Stimulated activated CD4-positive, alpha-beta T cell treated with anti-CD3 and anti-CD28 coated beads, Interleukin-4, amount 100 ng/mL, for 48 hours (primary cell): ENCODE measurements around the gene COL6A1.

Experiments used
- DNase-seq, 2 donors: peaks; one replicate each; pipeline ENCODE4 v3.0.0-alpha.2; 2020; ENCODE audit warnings: low read depth in 2 of 2

Gene COL6A1

DNA sequence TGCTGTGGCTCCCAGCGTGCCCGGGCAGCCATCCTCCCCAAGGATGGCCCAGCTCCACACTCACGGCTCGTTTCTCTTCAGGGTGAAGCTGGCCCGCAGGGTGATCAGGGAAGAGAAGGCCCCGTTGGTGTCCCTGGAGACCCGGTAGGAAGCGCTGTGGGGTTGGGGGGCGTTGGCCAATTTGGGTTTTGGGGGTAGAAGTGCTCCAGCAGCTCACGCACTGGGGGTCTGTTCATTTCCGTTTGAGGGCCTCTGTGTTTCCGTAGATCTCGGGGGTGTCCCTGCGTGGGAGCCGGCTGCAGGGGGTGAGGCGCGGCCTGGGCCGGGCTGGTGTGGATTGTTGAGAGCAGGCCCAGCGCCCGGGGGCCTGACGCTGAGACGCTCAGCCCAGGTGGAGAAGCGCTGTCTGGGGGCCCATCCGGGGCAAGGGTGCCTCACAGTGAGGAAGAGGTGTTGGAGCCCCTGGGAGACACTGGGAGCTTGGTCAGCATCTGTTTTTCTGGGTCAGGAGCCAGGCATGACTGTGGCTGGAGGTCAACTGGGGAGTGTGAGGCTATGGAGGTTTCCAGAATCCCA lies 12.6 kb downstream of the COL6A1 start:
- no peak for DNase-seq

DNA sequence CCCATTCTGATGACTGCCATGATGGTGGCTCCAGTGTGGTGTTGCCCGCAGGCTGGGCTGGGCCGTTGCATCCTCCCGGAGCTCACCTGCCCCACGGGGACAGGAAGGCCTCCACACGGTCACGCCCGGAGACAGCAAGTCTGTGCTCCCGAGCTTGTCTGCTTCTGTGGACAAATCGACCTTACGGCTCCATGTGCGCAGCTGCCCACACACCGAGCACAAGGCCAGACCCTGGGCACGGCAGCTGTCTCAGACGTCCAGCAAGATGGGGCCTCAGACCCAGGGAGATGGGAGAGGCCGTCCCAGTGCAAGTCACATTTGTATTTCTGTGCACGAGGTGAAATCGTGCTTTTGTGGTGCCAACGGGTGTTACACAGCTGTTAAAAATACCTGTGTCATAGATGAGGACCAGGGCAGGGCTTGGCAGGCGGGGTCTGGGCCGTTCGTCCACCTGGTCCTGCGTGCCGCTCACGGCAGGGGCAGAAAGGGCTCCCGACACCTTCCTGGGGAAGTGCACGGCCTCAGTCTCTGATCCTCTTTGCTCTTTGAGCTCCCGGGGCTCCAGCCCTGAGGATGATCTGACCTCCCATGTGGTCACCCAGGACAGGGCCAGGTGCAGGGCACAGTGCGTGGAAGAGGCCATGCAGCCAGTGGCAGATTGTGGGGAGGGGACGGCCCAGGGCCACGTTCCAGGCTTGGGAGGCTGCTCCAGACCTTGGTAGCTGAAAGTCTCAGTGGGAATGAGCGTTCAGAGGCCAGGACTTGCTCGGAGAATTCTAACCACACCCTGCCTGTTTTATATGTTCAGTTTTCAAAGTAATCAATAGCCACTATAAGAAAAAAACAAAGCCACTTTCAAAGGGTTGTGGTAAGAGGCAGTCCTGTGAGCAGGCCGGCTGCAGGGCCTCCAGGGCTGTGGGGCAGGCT lies 13.5 kb downstream of the COL6A1 start:
- DNase-seq: no peak

DNA sequence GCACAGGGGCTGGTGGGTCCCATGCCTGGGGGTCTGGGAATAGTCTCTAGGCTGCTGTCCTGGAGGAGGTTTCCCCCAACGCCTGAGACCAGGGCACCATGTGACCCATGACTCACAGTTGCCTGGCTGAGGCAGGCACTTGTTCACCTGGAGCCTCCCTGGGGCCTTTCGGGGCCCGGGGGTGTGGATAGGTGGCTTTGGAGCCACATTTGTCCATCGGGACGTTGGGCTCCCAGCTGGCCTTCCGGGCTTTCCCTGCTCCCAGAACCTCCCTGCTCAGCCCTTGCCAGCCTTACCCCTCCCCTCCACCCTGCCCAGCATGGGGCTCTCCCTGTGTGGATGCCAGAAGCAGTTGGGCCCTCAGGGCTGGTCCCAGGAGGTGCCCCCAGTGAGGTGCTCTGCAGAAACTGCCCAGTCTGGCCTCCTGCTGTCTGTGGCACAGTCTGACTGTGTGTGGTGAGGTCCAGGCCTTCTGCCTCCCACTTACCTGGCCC lies 14.2 kb downstream of the COL6A1 start:
- DNase-seq: no peak

DNA sequence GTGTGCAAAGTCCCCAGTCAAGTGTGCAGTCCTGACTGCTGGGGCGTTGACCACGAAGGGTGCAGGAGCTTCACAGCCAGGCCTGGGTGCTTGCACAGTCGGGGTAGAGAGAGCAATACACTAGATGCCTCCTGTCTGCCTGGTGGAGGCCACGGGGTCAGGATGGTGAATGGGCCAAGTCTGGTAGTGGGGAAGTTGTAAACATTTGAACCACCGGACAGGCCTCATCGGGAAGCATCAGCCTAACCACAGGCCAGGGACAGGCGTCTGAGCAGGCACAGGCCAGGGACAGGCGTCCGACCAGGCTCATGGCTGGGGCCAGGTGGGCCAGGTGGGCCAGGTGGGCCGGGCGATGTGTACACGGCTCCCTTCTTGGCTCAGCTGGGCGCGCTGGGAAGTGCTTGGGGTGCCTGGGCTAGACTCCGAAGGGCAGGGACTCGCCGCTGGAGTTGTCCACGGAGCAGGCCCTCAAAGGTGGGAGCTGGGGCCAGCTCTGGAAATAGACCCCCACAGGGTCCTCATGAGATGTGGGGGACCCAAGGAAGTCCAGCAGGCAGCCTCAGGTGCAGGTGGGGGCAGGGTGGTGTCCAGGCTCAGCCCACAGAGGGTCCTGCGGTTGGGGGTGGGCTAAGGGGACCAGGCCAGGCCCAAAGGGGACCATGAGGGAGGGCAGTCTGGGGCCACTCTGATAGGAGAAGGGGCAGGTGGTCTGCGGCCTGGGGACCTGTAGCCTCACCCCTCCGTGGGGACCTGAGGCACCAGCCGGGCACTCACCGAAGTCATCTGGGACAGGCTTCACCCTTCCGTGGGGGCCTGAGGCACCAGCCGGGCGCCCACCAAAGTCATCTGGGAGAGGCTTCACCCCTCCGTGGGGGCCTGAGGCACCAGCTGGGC lies 15.0 kb downstream of the COL6A1 start:
- no peak for DNase-seq

DNA sequence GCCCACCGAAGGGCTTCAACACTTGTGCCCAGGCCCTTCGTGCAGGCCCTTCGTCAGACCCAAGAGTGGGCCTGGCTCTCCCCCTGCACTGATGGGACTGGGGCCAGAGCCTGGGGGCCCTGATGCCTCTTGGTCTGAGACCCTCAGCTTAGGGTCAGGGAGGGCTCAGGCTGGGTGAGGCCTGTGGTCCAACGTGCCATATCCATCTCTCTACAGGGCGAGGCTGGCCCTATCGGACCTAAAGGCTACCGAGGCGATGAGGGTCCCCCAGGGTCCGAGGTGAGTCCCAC lies 15.6 kb downstream of the COL6A1 start:
- no peak for DNase-seq

DNA sequence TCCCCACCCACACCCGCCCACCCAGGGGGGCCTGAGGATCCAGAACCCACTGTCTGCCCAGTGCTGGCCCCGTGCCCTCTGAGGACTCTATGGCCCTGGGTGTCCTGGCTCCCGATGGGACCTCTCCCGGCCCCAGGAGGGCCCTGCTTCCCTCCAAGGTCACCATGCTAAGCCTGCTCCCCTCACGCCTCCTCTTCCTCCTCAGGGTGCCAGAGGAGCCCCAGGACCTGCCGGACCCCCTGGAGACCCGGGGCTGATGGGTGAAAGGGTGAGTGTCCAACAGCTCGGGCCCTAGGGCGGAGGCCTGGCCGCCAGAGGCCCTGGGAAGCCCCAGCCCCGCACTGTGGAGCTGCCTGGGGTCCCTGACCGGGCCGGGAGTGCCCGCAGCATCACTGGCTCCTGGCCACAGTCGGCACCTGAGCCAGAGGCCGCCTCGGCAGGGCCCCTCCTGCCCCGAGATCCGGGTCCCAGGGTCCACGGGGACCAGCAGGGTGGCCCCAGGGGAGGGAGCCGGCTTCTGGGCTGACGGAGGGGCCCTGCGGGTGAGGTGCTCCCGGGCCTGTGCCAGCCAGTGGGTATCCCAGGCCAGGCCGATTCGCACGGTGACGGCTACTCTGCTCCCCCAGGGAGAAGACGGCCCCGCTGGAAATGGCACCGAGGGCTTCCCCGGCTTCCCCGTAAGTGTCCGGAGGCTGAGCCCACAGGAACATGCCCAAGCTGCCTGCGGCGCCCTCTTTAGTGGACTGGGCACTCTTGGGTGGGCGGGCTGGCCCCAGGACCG lies 16.1 kb downstream of the COL6A1 start:
- no peak for DNase-seq

DNA sequence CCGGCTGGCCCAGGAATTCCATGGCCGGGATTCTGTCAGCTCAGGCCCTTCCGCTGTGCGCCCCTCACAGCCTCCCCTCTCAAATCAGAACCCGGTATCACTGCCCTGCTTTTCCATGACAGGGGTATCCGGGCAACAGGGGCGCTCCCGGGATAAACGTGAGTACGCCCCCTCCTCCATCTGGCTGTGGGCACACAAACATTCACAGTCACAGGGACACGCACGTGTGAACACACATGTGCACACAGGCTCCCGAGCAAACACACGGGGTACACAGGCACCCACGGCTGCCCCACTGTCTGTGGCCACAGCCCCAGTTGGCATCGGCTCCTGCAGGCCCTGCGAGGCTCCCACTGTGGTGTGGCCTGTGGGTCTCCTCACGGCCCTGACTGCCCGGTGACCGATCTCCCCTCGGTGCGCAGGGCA lies 16.7 kb downstream of the COL6A1 start:
- DNase-seq: no peak

DNA sequence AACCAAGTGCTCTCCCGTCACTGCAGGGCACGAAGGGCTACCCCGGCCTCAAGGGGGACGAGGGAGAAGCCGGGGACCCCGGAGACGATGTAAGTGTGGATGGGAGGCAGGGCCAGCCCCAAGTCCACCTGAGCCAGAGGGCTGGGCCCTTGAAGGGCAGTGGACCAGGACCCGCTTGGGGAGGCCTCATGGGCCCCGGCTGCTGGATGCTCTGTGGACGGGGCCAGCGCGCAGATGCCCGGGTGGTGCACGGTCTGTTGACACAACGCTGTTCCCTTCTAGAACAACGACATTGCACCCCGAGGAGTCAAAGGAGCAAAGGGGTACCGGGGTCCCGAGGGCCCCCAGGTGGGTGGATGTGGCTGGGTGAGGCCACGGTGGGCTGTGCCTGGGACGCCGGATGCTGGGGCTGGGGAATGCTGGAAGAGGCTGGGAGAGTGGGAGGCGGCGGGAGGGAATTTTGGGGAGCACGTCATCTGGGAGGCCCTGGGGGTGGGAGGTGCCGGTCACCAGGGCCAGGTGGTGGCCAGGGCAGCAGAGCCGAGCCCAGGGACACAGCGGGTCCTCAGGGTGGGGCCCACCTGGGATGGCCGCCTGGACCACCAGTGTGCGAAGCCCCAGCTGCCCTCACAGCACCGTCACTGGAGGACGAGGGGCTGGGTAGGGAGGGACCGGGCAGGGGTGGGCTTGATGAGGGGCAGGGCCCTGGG lies 17.5 kb downstream of the COL6A1 start:
- no peak for DNase-seq

DNA sequence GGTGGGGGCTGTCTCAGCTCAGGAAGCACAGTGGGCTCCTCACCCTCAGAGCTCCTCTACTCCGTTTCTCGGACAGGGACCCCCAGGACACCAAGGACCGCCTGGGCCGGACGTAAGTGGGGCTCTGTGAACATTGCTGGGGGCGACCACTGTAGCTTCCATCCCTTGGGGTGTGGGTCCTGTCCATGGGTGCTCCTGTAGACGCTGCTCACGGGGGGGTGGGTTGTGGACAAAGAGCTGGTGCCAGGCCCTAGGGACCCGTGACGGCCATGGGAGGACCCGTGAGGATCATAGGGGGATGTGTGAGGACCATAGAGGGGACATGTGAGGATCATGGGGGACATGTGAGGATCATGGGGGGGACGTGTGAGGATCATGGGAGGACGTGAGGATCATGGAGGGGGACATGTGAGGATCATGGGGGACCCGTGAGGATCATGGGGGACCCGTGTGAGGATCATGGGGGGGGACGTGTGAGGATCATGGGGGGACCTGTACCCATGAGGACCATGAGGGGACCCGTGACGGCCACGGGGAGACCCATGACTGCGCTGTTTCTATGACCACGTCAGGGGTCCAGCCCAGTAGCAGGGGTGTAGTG lies 18.1 kb downstream of the COL6A1 start:
- DNase-seq: no peak

DNA sequence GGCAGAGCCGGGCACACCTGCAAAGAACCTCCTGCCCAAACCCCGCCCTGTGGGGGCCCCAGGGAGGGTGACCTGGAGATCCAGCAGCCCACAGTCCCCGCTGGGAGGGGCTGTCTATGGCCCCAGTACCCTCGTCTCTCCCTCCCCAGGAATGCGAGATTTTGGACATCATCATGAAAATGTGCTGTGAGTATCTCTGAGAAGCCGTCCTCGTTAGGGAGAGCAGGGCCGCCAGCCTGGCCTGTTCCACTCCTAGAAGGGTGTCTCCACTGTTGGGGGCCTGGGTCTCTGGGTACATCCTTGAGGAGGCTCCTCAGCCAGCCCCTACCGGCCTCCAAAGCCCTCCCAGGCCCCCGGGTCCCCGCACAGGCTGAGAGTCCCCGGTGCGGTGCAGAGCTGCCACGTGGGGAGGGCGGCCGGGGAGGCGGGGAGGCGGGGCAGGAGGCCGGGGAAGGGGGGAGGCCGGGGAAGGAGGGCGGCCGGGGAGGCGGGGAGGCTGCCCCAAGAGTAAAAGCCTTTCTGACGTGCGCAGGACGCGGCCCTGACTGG lies 18.7 kb downstream of the COL6A1 start:
- no peak for DNase-seq

DNA sequence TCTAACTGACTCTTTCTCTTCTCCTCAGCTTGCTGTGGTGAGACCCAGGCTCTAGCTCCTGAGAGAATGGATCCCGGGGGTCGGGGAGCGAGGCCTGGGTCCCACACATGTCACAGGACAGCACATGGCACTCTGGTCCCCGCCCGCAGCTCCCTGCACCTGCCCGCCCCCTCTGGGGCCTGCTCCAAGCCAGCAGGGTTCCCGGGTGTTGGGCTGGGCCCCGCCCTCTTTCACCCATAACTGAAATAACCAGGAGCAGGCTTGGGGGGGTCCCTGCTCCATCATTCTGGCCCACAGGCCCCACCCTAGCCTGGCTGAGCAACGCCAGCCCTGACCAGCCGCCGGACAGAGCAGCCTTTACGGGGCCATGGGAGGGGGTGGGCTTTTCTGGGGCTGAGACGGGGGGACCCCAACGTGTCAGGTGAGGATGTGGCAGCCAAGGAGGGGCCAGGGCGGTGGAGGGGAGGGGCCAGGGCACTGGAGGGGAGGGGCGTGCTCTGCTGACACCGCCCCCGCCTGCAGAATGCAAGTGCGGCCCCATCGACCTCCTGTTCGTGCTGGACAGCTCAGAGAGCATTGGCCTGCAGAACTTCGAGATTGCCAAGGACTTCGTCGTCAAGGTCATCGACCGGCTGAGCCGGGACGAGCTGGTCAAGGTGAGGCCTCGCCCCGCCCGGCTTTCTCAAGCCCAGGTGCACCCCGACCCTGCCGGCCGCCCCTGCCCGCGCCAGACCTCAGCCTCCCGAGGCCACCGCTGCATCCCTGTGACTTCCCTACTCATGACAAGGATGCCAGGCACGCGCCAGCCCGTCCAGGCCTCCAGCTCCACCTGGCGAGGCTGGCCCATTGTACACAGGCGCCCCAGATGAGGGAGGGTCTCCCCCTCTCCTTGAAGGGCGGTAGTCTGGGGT lies 19.4 kb downstream of the COL6A1 start:
- DNase-seq: no peak

DNA sequence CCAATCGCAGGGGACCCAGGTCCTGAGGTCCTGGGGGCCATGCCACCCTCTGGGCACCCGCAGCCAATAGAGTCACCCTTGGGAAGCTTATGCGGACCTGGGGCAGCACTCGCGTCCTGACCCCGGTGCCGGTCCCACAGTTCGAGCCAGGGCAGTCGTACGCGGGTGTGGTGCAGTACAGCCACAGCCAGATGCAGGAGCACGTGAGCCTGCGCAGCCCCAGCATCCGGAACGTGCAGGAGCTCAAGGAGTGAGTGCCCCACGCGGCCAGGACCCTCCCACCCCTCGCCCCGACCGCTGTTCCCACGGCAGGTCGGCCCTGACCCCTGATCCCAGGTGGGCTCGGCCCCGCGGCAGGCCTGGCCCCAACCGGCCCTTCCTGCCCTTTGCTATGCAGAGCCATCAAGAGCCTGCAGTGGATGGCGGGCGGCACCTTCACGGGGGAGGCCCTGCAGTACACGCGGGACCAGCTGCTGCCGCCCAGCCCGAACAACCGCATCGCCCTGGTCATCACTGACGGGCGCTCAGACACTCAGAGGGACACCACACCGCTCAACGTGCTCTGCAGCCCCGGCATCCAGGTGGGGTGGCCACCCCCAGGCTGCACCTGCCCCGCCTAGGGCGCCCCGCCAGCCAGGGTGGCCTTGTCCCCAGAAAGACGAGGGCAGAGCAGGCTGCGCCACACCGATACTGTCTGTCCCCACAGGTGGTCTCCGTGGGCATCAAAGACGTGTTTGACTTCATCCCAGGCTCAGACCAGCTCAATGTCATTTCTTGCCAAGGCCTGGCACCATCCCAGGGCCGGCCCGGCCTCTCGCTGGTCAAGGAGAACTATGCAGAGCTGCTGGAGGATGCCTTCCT lies 20.5 kb downstream of the COL6A1 start:
- DNase-seq: no peak

DNA sequence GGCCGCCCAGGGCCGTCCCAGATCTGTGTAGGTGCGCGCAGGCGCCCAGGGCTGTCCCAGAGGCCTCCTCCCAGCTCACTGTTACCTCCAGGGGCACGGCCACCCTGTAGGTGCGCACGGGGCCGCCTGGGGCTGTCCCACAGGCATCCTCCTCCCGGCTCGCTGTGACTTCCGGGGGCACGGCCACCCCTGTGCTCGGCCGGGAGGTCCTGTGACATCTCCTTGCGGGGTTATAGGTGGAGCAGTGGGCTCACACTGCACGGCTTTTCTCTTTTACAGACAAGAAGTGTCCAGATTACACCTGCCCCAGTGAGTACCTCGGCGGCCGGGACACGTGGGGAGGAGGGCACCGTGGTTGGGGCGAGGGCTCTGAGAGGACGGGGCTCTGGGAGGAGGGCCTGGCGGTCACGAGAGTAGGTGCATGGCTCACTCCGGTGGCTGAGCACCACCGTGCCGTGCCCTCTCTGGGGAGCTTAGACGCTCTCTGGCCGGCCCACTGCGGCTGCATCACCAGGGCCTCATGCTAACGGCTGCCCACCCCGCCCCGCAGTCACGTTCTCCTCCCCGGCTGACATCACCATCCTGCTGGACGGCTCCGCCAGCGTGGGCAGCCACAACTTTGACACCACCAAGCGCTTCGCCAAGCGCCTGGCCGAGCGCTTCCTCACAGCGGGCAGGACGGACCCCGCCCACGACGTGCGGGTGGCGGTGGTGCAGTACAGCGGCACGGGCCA lies 21.4 kb downstream of the COL6A1 start:
- DNase-seq: no peak

DNA sequence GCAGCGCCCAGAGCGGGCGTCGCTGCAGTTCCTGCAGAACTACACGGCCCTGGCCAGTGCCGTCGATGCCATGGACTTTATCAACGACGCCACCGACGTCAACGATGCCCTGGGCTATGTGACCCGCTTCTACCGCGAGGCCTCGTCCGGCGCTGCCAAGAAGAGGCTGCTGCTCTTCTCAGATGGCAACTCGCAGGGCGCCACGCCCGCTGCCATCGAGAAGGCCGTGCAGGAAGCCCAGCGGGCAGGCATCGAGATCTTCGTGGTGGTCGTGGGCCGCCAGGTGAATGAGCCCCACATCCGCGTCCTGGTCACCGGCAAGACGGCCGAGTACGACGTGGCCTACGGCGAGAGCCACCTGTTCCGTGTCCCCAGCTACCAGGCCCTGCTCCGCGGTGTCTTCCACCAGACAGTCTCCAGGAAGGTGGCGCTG lies 22.0 kb downstream of the COL6A1 start:
- DNase-seq: no peak

DNA sequence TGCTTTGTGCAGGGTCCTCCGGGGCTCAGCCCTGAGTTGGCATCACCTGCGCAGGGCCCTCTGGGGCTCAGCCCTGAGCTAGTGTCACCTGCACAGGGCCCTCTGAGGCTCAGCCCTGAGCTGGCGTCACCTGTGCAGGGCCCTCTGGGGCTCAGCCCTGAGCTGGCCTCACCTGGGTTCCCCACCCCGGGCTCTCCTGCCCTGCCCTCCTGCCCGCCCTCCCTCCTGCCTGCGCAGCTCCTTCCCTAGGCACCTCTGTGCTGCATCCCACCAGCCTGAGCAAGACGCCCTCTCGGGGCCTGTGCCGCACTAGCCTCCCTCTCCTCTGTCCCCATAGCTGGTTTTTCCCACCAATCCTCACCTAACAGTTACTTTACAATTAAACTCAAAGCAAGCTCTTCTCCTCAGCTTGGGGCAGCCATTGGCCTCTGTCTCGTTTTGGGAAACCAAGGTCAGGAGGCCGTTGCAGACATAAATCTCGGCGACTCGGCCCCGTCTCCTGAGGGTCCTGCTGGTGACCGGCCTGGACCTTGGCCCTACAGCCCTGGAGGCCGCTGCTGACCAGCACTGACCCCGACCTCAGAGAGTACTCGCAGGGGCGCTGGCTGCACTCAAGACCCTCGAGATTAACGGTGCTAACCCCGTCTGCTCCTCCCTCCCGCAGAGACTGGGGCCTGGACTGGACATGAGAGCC lies 22.7 kb downstream of the COL6A1 start:
- no peak for DNase-seq

DNA sequence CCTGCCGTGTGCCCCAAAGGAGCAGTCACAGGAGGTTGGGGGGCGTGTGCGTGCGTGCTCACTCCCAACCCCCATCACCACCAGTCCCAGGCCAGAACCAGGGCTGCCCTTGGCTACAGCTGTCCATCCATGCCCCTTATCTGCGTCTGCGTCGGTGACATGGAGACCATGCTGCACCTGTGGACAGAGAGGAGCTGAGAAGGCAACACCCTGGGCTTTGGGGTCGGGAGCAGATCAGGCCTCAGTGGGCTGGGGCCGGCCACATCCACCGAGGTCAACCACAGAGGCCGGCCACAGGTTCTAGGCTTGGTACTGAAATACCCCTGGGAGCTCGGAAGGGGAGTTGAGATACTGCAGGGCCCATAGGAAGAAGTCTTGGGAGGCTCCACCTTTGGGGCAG lies 23.5 kb downstream of the COL6A1 start:
- no peak for DNase-seq

DNA sequence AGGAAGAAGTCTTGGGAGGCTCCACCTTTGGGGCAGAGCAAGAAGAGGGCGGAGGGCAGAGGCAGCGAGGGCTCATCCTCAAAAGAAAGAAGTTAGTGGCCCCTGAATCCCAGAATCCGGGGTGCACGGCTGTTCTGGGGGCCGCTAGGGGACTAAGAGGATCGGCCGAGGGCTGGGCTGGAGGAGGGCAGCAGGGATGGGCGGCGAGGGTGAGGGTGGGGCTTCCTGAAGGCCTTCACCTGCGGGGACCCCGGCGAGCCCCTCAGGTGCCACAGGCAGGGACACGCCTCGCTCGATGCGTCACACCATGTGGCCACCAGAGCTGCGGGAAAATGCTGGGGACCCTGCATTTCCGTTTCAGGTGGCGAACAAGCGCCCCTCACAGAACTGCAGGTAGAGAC lies 23.9 kb downstream of the COL6A1 start:
- no peak for DNase-seq
